Upper lobe of right lung (tissue), 1 donor: ENCODE measurements around the gene ARHGAP15. TPM values are rescaled to one million over a fixed set of nuclear protein-coding genes. Genes with fewer than 3 reads are reported as not detected.

Experiments used
- ATAC-seq: fragments of 200-7000 bp; cut with Tn5 transposase; one replicate; pipeline ENCODE4 v1.9.1; 2020; ENCODE audit warnings: mild to moderate bottlenecking, moderate library complexity
- DNase-seq: peaks from one replicate; pipeline ENCODE4 v3.0.0-alpha.2; 2020
- H3K27ac ChIP-seq: fragments of 200-600 bp; one replicate; pipeline ENCODE4 v1.8.0; 2022
- H3K27me3 ChIP-seq: fragments of 200-600 bp; one replicate; pipeline ENCODE4 v1.8.0; 2022; ENCODE audit warnings: mild to moderate bottlenecking
- H3K36me3 ChIP-seq: fragments of 200-600 bp; one replicate; pipeline ENCODE4 v1.8.0; 2022
- H3K4me1 ChIP-seq: fragments of 200-600 bp; one replicate; pipeline ENCODE4 v1.8.0; 2022
- H3K4me3 ChIP-seq: fragments of 200-600 bp; one replicate; pipeline ENCODE4 v1.8.0; 2022; ENCODE audit warnings: mild to moderate bottlenecking
- H3K9me3 ChIP-seq: fragments of 200-600 bp; one replicate; pipeline ENCODE4 v1.8.0; 2022
- CTCF ChIP-seq: fragments of 200-600 bp; IDR thresholded peaks from one replicate; pipeline ENCODE4 v1.8.0; 2022; ENCODE audit warnings: antibody characterized with exemption
- intact Hi-C: fragments of 100-400 bp; cut with DNase I; formaldehyde crosslinking; loops from one replicate; pipeline ENCODE4 v1.11.0; 2022
- total RNA-seq: library from RNA; stranded (reverse); fragmentation: NEBNext Ultra II Directional; extraction: Animal tissue kit (Norgen Biotek cat#: 25700); gene quantifications from one replicate; pipeline ENCODE4 v1.2.1, GENCODE V29; 2021
- donor health status: DM: no; HTN: yes; CAD: no; lungs with severe emphysema.

Gene ARHGAP15
- total RNA-seq, 1 donor from 2014 or later, result 19.2 TPM

DNA sequence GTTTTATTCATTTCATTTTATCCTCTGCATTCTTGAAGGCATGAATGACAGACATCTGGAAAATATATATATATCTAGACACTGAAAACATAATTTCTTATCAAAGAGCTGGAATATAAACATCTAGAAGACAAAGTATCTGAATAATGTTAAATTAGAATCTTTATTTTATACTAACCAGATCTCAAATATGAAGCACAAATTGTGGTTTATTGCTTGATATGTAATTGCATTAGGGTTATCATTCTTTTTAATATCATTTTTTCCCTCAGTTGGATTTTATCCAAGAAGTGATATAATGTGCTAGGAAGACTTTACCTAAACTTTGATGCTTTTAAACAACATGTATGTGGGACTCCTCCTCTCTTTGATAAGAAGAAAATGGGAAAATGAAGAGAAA lies 331.2 kb downstream of the ARHGAP15 start:
- no peaks in the 10 kb centered on the region for H3K36me3 ChIP-seq
- DNase-seq (no peak), ATAC-seq (no peak)
- H3K4me1 ChIP-seq, result no peaks in the 10 kb centered on the region
- intact Hi-C loops, result no loop called here
- no peak overlapping the region for H3K27ac ChIP-seq
- TF ChIP-seq CTCF, result no peak
- H3K4me3 ChIP-seq, result no peak overlapping the region
- H3K27me3 ChIP-seq, result no peaks in the 10 kb centered on the region
- no peaks in the 10 kb centered on the region for H3K9me3 ChIP-seq

DNA sequence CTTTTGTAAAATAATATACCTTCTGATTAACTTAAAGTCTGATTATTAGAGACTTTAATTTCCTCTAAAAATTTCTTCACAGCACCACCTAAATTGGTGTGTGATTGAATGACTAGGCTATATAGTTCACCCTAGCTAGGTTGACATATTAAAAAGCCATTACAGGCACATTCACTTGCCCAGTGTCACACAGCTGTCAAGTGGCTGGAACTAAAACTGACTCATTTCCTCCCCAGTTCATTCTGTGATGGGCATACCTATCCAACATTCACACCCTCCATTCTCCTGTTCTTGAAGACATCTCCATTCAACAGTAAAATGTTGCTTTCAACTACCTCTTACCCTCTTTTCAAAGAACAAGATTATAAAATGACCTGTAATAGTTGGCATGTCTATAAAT lies 334.5 kb downstream of the ARHGAP15 start:
- Histone ChIP-seq H3K27me3 (no peaks in the 10 kb centered on the region), H3K9me3 (no peaks in the 10 kb centered on the region), H3K27ac (no peak overlapping the region), H3K4me1 (no peaks in the 10 kb centered on the region), H3K4me3 (no peak overlapping the region), H3K36me3 (no peaks in the 10 kb centered on the region)
- intact Hi-C loops, result no loop called here
- DNase-seq (no peak), ATAC-seq (no peak)
- TF ChIP-seq CTCF, result no peak

GRCh38 chr2:143466391-143466790 lies 337.2 kb downstream of the ARHGAP15 start:
- no peak for ATAC-seq
- intact Hi-C loops, result no loop called here
- Histone ChIP-seq H3K27me3 (no peaks in the 10 kb centered on the region), H3K9me3 (no peaks in the 10 kb centered on the region), H3K36me3 (no peaks in the 10 kb centered on the region), H3K27ac (no peak overlapping the region), H3K4me3 (no peak overlapping the region), H3K4me1 (no peaks in the 10 kb centered on the region)
- no peak for TF ChIP-seq CTCF
- DNase-seq, result no peak

GRCh38 chr2:143467011-143467410 lies 337.8 kb downstream of the ARHGAP15 start:
- TF ChIP-seq CTCF, result no peak

GRCh38 chr2:143468341-143468888 lies 339.2 kb downstream of the ARHGAP15 start:
- H3K36me3 ChIP-seq, result no peaks in the 10 kb centered on the region
- no peak overlapping the region for H3K4me3 ChIP-seq
- H3K27ac ChIP-seq, result no peak overlapping the region
- no peak for ATAC-seq
- no peak for DNase-seq
- H3K27me3 ChIP-seq, result no peaks in the 10 kb centered on the region
- no peaks in the 10 kb centered on the region for H3K4me1 ChIP-seq
- no peaks in the 10 kb centered on the region for H3K9me3 ChIP-seq
- intact Hi-C loops, result no loop called here
- TF ChIP-seq CTCF, result no peak

More at GRCh38 chr2:143467011-143467410, 337.8 kb downstream of the ARHGAP15 start:
- no peaks in the 10 kb centered on the region for H3K27me3 ChIP-seq
- H3K27ac ChIP-seq, result no peak overlapping the region
- intact Hi-C loops, result no loop called here
- ATAC-seq (no peak), DNase-seq (no peak)
- H3K4me1 ChIP-seq, result no peaks in the 10 kb centered on the region
- H3K36me3 ChIP-seq, result no peaks in the 10 kb centered on the region
- no peaks in the 10 kb centered on the region for H3K9me3 ChIP-seq
- no peak overlapping the region for H3K4me3 ChIP-seq

- DNase-seq (no peak), ATAC-seq (no peak)
- Histone ChIP-seq H3K27ac (no peak overlapping the region), H3K4me3 (no peak overlapping the region), H3K27me3 (no peaks in the 10 kb centered on the region), H3K36me3 (no peaks in the 10 kb centered on the region), H3K4me1 (no peaks in the 10 kb centered on the region), H3K9me3 (no peaks in the 10 kb centered on the region)
- no peak for TF ChIP-seq CTCF
- intact Hi-C loops, result no loop called here
Measured at GRCh38 chr2:143469323-143469722, 340.1 kb downstream of the ARHGAP15 start.
